Amniotic epithelial cell (primary cell): Measurements from ENCODE around the gene FOXO3.

Experiments used
- DNase-seq: peaks from one replicate; pipeline ENCODE4 v3.0.0-alpha.2; 2010; ENCODE audit warnings: low read depth

Gene FOXO3

GRCh38 chr6:108714101-108714765 is 153.5 kb downstream of the FOXO3 start:
- DNase-seq = peak; percentile 35

GRCh38 chr6:108714766-108715414 is 154.2 kb downstream of the FOXO3 start:
- DNase-seq = no peak

- peak; percentile 68 for DNase-seq
Measured at GRCh38 chr6:108715832-108716231, 155.1 kb downstream of the FOXO3 start.

- no peak for DNase-seq
Measured at GRCh38 chr6:108716801-108717791, 156.4 kb downstream of the FOXO3 start.

GRCh38 chr6:108719477-108719876 is 158.8 kb downstream of the FOXO3 start:
- no peak for DNase-seq

GRCh38 chr6:108720827-108721226 is 160.1 kb downstream of the FOXO3 start:
- DNase-seq = no peak

- DNase-seq = no peak
Measured at GRCh38 chr6:108721286-108721685, 160.6 kb downstream of the FOXO3 start.

- no peak for DNase-seq
Measured at GRCh38 chr6:108723594-108723993, 162.9 kb downstream of the FOXO3 start.

GRCh38 chr6:108726726-108727339 is 166.1 kb downstream of the FOXO3 start:
- no peak for DNase-seq

GRCh38 chr6:108727966-108728730 is 167.4 kb downstream of the FOXO3 start:
- DNase-seq = no peak

GRCh38 chr6:108728826-108729225 is 168.1 kb downstream of the FOXO3 start:
- no peak for DNase-seq

GRCh38 chr6:108730635-108731515 is 170.2 kb downstream of the FOXO3 start:
- no peak for DNase-seq

GRCh38 chr6:108732091-108732870 is 171.6 kb downstream of the FOXO3 start:
- DNase-seq = peak; percentile 39

- DNase-seq = no peak
Measured at GRCh38 chr6:108733051-108733450, 172.3 kb downstream of the FOXO3 start.

- DNase-seq = no peak
Measured at GRCh38 chr6:108733706-108734265, 173.1 kb downstream of the FOXO3 start.
